Astrocyte (in vitro differentiated cells and primary cell): ENCODE measurements around the gene OR5AR1. TPM values are rescaled to one million over a fixed set of nuclear protein-coding genes. Genes with fewer than 3 reads are reported as not detected.

Experiments used
- DNase-seq: peaks from one replicate; pipeline ENCODE4 v3.0.0-alpha.2; 2010; ENCODE audit warnings: low read depth
- FAIRE-seq: peaks from 2 replicates; lab custom pipeline; 2011; peaks lifted over from hg19 to GRCh38; lab: Jason Lieb, UNC
- H2AFZ ChIP-seq: 2 replicates; pipeline ENCODE4 v1.6.0; 2012; ENCODE audit warnings: low read depth, low read length, inconsistent platforms
- H3K27ac ChIP-seq: 2 replicates; pipeline ENCODE4 v1.5.1; 2011; ENCODE audit warnings: low read depth, low read length, inconsistent platforms
- H3K27me3 ChIP-seq: 2 replicates; pipeline ENCODE4 v1.6.0; 2011; ENCODE audit warnings: low read length, inconsistent platforms; ENCODE audit not compliant: insufficient read depth
- H3K36me3 ChIP-seq: 2 replicates; pipeline ENCODE4 v1.5.1; 2011; ENCODE audit warnings: low read length, inconsistent platforms; ENCODE audit not compliant: insufficient read depth
- H3K4me1 ChIP-seq: 2 replicates; pipeline ENCODE4 v1.5.1; 2011; ENCODE audit warnings: low read length, inconsistent platforms; ENCODE audit not compliant: insufficient read depth
- H3K4me2 ChIP-seq: 2 replicates; pipeline ENCODE4 v1.6.0; 2012; ENCODE audit warnings: low read length, inconsistent platforms
- H3K4me3 ChIP-seq: 2 replicates; pipeline ENCODE4 v1.5.1; 2011; ENCODE audit warnings: low read depth, mild to moderate bottlenecking, low read length, inconsistent platforms; ENCODE audit not compliant: insufficient read depth
- H3K79me2 ChIP-seq: 2 replicates; pipeline ENCODE4 v1.6.0; 2012; ENCODE audit warnings: mild to moderate bottlenecking, low read length, inconsistent platforms; ENCODE audit not compliant: insufficient read depth
- H3K9ac ChIP-seq: 2 replicates; pipeline ENCODE4 v1.6.0; 2012; ENCODE audit warnings: mild to moderate bottlenecking, low read length, inconsistent platforms
- H3K9me3 ChIP-seq: 2 replicates; pipeline ENCODE4 v1.5.1; 2012; ENCODE audit warnings: low read depth, mild to moderate bottlenecking, low read length, inconsistent platforms; ENCODE audit not compliant: insufficient read depth
- H4K20me1 ChIP-seq: 2 replicates; pipeline ENCODE4 v1.6.0; 2012; ENCODE audit warnings: low read length, inconsistent platforms; ENCODE audit not compliant: insufficient read depth
- H3K27ac Mint-ChIP-seq: one replicate; pipeline ENCODE4 v1.8.0; 2021; ENCODE audit warnings: mild to moderate bottlenecking, mixed read lengths; ENCODE audit not compliant: unreplicated experiment
- H3K27me3 Mint-ChIP-seq: one replicate; pipeline ENCODE4 v1.8.0; 2021; ENCODE audit warnings: low read depth, mixed read lengths; ENCODE audit not compliant: unreplicated experiment
- H3K36me3 Mint-ChIP-seq: one replicate; pipeline ENCODE4 v1.8.0; 2021; ENCODE audit warnings: low read depth, mixed read lengths; ENCODE audit not compliant: unreplicated experiment
- H3K4me1 Mint-ChIP-seq: one replicate; pipeline ENCODE4 v1.8.0; 2021; ENCODE audit warnings: low read depth, mixed read lengths; ENCODE audit not compliant: unreplicated experiment
- H3K4me3 Mint-ChIP-seq: one replicate; pipeline ENCODE4 v1.8.0; 2021; ENCODE audit warnings: mild to moderate bottlenecking, moderate library complexity, mixed read lengths; ENCODE audit not compliant: unreplicated experiment
- H3K9me3 Mint-ChIP-seq: one replicate; pipeline ENCODE4 v1.8.0; 2021; ENCODE audit warnings: mild to moderate bottlenecking, mixed read lengths; ENCODE audit not compliant: unreplicated experiment
- EZH2 ChIP-seq: IDR thresholded peaks from 2 replicates; pipeline ENCODE4 v1.6.1; 2012; ENCODE audit warnings: mild to moderate bottlenecking, low read length, inconsistent platforms; ENCODE audit not compliant: insufficient read depth
- total RNA-seq: library from RNA; stranded (reverse); gene quantifications from 2 replicates; pipeline ENCODE4 v1.2.1, GENCODE V29; 2021
- TF ChIP-seq, protein P1 (sequence below): IDR thresholded peaks from 2 replicates; pipeline ENCODE4 v1.5.1; 2011; ENCODE audit warnings: low read depth, mild to moderate bottlenecking, inconsistent platforms, low read length, moderate library complexity; ENCODE audit not compliant: insufficient read depth

The OR5AR1 gene
- total RNA-seq, 1 donor from 2014 or later, result not detected

GRCh38 chr11:56705784-56706396 is 42.4 kb downstream of the OR5AR1 start:
- no peak overlapping the region for H2AFZ ChIP-seq
- H3K4me1 Mint-ChIP-seq, result peaks cover 9% of the 10 kb centered on the region
- H3K36me3 Mint-ChIP-seq, result no peaks in the 10 kb centered on the region
- no peaks in the 10 kb centered on the region for H3K36me3 ChIP-seq
- no peak for FAIRE-seq
- TF ChIP-seq, protein P1, sequence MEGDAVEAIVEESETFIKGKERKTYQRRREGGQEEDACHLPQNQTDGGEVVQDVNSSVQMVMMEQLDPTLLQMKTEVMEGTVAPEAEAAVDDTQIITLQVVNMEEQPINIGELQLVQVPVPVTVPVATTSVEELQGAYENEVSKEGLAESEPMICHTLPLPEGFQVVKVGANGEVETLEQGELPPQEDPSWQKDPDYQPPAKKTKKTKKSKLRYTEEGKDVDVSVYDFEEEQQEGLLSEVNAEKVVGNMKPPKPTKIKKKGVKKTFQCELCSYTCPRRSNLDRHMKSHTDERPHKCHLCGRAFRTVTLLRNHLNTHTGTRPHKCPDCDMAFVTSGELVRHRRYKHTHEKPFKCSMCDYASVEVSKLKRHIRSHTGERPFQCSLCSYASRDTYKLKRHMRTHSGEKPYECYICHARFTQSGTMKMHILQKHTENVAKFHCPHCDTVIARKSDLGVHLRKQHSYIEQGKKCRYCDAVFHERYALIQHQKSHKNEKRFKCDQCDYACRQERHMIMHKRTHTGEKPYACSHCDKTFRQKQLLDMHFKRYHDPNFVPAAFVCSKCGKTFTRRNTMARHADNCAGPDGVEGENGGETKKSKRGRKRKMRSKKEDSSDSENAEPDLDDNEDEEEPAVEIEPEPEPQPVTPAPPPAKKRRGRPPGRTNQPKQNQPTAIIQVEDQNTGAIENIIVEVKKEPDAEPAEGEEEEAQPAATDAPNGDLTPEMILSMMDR, result no peak
- TF ChIP-seq EZH2, result no peak
- H3K27me3 Mint-ChIP-seq, result no peaks in the 10 kb centered on the region
- H3K9me3 ChIP-seq, result peaks cover 10% of the 10 kb centered on the region
- no peak overlapping the region for H3K4me3 Mint-ChIP-seq
- H3K9ac ChIP-seq, result no peak overlapping the region
- no peaks in the 10 kb centered on the region for H3K79me2 ChIP-seq
- no peaks in the 10 kb centered on the region for H3K27me3 ChIP-seq
- peaks cover 2% of the 10 kb centered on the region for H3K9me3 Mint-ChIP-seq
- no peaks in the 10 kb centered on the region for H3K4me1 ChIP-seq
- H3K27ac Mint-ChIP-seq, result no peak overlapping the region
- H4K20me1 ChIP-seq, result no peaks in the 10 kb centered on the region
- H3K4me2 ChIP-seq, result no peak overlapping the region
- no peak for DNase-seq
- no peak overlapping the region for H3K27ac ChIP-seq
- no peak overlapping the region for H3K4me3 ChIP-seq

DNA sequence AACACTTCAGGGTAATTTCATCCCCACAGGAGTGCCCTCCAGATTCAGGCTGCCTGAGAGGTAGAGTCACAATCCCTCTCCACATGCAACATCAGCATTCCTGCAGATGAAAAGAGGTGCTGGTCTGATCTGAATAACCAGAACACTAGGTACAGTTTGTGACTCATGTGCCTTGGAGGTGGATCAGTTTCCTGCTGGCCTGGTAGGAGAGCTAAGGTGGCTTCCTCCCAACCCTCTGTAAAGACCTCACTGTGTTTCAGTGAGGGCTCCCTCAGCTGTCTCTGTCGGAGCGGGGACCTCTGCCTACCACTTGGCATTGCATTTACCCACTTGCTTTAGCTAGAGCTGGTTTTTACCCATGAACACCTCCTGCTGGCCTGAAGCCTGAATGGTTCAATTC is 43.0 kb downstream of the OR5AR1 start:
- Histone ChIP-seq H3K4me1 (no peaks in the 10 kb centered on the region), H4K20me1 (no peaks in the 10 kb centered on the region), H3K79me2 (no peaks in the 10 kb centered on the region), H3K27ac (no peak overlapping the region), H3K36me3 (no peaks in the 10 kb centered on the region), H3K9me3 (peaks cover 10% of the 10 kb centered on the region), H3K4me3 (no peak overlapping the region), H3K9ac (no peak overlapping the region), H3K27me3 (no peaks in the 10 kb centered on the region), H3K4me2 (no peak overlapping the region), H2AFZ (no peak overlapping the region)
- H3K4me3 Mint-ChIP-seq, result no peak overlapping the region
- H3K27ac Mint-ChIP-seq, result no peak overlapping the region
- no peak for TF ChIP-seq EZH2
- TF ChIP-seq, protein P1, result no peak
- H3K4me1 Mint-ChIP-seq, result peaks cover 7% of the 10 kb centered on the region
- no peak for DNase-seq
- peaks cover 2% of the 10 kb centered on the region for H3K9me3 Mint-ChIP-seq
- no peak for FAIRE-seq
- H3K36me3 Mint-ChIP-seq, result no peaks in the 10 kb centered on the region
- no peaks in the 10 kb centered on the region for H3K27me3 Mint-ChIP-seq

- Histone ChIP-seq H2AFZ (no peak overlapping the region), H3K27me3 (no peaks in the 10 kb centered on the region), H3K4me3 (no peak overlapping the region), H3K79me2 (no peaks in the 10 kb centered on the region), H3K4me2 (no peak overlapping the region), H3K4me1 (no peaks in the 10 kb centered on the region), H4K20me1 (no peaks in the 10 kb centered on the region), H3K9me3 (no peaks in the 10 kb centered on the region), H3K9ac (no peak overlapping the region), H3K36me3 (no peaks in the 10 kb centered on the region), H3K27ac (no peak overlapping the region)
- TF ChIP-seq EZH2, result no peak
- TF ChIP-seq, protein P1, result no peak
- DNase-seq (no peak), FAIRE-seq (no peak)
- no peak overlapping the region for H3K27ac Mint-ChIP-seq
- H3K4me3 Mint-ChIP-seq, result no peak overlapping the region
- peaks cover 5% of the 10 kb centered on the region for H3K27me3 Mint-ChIP-seq
- peaks cover 7% of the 10 kb centered on the region for H3K9me3 Mint-ChIP-seq
- no peaks in the 10 kb centered on the region for H3K4me1 Mint-ChIP-seq
- no peaks in the 10 kb centered on the region for H3K36me3 Mint-ChIP-seq
Observed at GRCh38 chr11:56714206-56714605, 50.7 kb downstream of the OR5AR1 start.
